GM21786 (cell line): ENCODE measurements around the gene IGFBP7.
"Not testable (repeated sequence)": the region's sequence is repeated elsewhere in the genome, so short reads cannot be mapped to it uniquely, and the experiment has no call there.

ENCODE experiments used
- ATAC-seq: cut with Tn5 transposase; IDR thresholded peaks from one replicate; pipeline ENCODE4 v1.9.1; 2021; ENCODE audit not compliant: unreplicated experiment

IGFBP7 gene

DNA sequence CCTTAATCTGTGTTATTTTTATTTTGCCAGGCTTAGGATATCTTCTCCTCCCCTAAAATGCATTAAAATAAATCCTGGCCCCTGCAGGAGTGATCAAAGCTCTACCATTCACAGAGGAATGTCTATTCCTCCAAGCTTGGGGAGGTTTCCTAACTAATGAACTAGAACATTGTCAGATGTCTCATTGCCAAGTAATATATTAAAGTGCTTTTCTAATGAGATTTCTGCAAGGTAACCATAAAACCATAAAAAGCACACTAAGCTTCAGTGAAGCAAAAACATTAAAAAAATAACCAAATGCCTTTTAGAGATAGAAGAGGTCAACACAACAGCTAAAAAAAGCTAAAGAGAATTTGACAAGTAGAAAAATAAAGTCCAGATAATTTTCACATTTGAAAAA, 34.8 kb downstream of the IGFBP7 start:
- ATAC-seq = no peak

DNA sequence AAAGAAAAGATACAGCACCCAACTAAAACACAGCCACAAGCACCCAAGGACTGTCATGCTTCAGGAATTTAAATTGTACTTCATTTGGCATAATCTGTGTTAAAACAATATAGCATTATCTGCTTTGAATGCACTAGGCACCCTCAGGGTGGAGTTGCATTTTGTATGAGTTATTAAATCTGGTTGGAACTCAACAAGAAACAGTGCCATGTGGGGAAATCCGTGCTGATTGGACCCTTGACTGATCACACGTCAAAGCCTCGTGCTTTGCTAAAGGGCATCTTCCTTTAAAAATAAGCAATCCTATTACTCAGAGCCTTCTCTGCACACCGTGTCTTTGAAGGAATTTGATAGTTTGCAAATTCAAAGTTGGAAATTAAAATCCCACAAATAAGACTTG, 35.4 kb downstream of the IGFBP7 start:
- ATAC-seq = no peak

DNA sequence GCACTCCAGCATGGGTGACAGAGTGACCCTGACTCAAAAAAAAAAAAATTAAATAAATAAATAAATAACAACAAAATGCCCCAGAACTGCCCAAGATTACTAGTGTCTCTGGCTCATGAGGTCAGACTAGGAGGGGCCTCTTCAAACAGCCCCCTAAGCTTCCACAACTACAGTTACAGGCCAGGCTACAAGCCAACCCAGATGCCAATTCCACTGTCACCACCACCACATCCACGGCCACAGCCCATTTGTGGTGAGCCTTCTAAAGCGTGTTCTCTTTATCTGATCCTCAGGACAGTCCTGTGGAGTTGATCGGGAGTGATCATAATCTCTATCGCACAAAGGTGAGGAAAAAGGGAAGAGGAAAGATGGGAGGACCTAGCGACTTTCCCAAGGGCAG, 36.6 kb downstream of the IGFBP7 start:
- ATAC-seq = no peak

DNA sequence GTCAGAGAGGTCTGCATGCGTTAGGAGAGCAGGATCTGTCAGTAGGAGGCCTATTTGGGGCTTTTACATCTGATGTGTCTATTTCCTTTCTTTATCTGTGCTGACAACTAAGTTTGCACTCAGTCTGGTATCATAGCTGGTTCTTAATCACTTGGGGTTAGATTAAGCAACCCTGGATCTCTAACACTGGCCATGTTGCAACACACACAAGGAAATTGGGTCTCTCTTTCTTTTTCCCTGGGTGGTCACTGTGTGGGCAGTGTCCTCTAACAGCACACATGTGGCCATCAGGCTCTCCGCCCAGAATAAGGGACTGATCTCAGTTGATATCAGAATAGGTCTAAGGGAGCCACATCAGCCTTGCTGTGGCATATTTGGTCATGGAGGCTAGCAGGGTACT, 38.9 kb downstream of the IGFBP7 start:
- ATAC-seq = no peak

DNA sequence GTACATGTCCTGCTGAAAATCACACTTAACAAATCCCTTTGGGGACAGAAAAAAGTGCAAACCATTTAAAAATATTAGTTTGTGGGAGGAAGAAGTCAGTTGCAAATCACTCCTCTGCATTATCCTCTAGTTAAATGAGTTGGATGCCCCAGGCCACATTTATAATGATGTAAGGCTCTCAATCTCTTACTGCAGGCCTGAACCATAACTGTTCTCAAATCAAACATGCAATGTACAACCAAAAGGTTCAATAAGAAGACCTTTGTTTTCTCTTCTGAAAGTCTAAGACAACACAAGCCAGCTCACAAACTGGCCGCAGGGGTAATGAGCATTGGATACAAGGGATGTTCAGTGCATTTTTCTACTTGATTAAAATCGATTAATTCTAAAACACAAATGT, 39.7 kb downstream of the IGFBP7 start:
- ATAC-seq = no peak

DNA sequence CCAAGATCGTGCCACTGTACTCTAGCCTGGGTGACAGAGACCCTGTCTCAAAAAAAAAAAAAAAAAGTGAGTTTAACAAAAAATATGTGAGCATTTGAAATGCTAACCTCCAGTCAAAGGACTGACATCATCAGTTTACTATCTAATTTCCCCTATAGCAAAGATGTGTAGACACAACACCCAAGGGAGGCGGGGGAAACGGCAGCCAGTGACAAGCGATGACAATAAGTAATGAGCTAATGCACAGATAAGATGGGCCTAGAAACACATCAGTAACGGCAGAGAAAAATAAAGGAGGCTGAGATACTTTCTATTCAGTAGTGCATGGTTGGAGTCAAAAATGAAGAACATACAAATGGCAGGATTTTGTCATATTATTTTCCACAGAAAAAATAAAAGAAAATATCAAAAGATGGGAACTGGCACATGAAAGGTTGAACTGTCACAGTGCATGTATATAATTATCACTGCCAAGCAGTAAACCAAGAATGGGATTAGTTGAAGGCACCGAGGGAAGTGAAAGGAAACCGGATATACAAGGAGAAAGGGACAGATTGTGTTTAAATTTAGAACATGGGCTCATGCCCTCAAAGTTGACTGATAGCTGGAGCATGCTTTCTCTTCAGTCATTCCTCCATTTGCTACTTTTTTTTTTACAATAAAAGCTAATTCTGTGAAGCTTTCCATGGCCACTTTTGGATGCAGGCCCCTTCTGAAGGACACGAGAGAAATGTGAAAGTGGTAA, 41.8 kb downstream of the IGFBP7 start:
- no peak for ATAC-seq

DNA sequence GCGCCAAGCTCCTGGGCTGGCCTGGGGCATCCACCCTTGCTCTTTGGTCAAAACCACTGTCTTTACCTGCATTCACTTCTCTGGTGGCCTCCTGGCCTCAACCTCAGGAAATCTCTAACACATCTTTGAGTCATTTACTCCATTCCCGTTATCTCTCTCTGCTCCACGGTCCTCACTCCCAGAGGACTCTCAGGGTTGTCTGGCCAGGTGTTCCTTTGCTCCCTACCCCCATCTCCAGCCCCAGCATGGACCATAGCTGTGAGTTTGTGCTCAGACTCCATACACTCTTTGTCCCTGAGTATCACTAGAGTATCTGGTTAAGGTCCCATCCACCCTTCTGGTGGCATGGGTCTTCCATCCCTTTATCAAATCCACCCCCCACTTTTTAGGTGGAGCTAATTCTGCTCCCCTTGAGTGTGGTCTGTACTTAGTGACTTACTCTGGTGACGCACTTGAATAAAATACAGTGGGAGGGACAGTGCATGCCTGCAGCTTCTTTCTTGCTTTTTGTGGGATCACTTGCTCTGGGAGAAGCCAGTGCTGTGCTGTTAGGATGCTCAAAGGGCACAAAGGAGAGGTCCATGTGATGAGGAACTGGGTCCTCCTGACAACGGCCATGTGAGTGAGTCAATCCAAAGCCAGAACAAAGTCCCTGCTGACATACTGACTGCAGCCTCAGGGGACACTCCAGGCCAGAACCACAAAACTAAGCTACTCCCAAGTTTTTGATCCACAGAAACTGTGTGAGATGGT, 44.3 kb downstream of the IGFBP7 start:
- ATAC-seq = no peak

DNA sequence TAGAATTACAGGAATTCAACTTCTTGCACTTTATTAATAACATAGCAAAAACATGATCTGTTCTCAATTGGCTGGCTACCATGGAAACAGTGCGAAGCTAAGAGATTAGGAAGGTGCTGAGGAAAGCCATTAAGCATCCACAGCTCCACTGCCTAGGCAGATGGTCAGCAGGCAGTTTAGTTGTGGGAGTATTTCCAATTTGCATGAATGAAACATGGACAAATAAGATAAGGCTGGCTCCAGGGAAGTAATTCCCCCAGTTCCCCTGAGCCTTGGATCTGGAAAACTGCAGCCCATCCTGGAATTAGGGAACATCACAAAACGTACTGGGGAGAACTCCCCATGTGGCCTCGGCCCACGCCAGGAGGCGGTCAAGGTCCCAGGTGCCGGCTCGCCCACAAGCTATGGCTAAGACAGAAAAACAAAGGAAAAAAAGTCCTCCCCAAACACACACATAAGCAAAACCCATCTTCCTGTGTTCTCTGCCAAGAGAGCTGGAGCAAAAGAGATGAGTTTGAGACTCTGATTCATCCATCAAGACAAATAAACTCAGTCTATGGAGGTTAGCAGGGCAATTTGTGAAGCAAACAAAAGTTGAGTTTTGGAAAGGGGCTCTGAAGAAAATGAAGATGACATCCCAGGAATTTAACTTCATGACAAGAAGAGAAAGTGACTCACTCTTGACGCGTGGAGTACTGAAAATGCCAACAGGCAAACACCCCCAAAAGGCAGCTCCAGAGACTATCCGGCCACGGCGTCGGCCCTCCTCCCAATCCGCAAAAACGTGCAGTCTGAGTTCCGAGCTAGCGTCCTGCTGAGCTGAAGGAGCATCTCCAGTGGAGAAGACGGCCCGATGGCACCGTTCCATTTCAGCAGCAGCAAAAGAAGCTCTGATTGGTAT, 45.1 kb downstream of the IGFBP7 start:
- no peak for ATAC-seq

DNA sequence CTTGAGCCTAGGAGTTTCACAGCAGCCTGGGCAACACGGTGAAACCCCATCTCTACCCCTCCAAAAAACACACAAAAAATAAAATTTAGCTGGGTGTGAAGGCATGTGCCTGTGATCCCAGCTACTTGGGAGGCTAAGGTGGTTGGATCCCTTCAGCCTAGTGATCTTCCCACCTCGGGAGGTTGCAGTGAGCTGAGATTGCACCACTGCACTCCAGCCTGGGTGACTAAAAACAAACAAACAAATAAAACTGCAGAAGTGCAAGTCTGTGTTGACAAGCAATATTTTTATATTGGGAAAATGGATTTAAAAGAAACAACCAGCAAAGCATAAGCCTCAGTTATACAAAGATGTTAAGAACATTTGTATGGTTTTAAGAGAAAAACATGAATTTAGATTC, 46.1 kb downstream of the IGFBP7 start:
- ATAC-seq = no peak

DNA sequence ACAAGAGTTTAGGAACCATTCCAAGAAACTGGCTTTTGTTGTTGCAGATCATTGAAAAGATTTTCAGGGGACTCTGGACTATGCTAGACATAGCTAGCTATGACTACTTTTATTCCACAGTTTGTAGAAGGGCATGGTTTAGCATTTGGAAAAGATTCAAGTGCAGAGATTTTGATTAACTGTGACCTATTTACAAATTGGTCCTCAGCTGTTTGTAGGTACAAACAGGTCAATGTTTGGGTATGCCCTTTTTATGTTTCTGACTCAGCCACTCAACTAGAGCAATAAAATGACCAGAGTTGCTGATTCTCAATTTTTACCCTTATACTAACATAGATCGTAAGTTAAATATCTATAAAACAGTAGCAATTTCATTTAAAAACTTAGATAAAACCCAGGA, 46.7 kb downstream of the IGFBP7 start:
- no peak for ATAC-seq

DNA sequence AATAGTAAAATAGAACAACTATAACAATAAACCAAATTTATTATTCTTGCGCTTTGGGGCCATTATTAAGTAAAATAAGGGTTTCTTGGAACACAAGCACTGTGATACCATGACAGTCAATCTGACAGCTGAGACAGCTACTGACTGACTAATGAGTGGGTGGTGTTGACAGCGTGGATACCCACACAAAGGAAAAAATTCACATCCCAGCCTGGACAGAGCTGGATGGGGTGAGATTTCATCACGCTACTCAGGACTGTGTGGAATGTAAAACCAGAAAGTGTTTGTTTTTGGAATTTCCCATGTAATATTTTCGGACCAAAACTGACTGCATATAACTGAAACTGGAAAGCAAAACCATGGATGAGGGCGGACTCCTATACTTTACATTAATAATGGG, 48.8 kb downstream of the IGFBP7 start:
- ATAC-seq = no peak

DNA sequence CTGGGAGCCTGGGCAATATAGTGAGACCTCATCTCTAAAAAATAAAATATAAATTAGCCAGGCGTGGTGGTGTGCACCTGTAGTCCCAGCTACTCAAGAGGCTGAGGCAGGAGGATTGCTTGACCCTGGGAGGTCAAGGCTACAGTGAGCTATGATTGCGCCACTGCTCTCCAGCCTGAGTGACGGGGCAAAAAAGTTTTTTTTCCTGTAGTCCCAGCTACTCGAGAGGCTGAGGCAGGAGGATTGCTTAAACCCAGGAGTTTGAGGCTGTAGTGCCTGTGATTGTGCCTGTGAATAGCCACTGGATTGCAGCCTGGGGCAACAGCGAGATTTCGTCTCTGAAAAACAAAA, 49.5 kb downstream of the IGFBP7 start:
- ATAC-seq = not testable (repeated sequence)

DNA sequence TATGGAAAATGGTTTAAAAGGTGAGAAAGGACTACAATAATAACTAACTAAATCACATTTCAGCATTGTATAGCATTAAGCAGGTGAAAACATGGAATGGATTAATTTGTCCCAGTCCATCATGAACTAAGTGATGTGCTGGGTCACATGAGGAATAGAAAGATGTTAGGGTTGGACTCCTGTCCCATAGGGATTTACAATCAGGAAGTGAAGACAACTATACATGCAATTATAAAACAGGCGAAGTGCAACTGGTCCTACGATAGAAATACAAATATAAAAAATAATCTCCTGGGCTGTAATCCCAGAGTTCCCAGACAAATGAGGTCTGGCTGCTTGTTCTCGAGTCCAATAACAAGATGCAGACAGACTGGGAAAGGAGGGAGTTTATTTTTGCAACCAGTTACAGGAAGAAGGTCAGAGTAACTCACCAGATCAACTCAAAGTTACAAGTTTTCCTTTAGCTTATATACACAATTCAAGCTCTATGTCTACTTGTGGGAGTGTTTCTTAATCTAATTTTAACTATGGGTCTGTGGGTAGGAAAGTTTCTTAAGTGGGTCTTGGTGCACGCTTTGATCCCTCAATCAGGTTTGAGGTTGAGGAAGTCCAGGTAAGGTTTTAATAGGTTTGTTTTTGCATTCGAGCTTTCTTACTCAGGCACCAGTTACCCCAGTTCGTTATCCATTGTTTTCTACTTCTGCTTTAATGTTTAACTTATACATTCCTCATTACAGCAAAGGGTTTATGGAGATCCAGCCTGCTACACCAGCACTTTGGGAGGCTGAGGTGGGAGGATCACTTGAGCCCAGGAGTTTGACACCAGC, 50.1 kb downstream of the IGFBP7 start:
- no peak for ATAC-seq

DNA sequence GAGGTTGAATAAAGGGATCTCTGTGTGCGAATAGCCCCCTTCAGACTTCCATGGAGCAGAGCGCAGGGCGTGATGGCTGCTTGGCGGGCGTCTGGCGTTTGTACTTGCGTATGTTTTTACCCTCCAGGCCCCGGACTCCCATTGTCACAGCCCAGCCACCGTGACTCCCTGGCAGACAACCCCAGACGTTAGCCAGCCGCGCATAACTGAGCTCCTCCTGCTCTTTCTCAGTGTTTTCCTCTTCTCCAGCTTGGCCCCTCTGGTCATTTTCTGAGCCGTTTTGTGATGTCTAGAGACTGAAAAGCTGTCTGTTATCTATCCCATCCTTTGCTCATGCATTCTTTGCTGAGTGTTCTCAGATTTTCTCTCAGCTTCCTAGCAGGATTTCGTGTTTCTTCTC, 54.3 kb downstream of the IGFBP7 start:
- ATAC-seq = no peak

DNA sequence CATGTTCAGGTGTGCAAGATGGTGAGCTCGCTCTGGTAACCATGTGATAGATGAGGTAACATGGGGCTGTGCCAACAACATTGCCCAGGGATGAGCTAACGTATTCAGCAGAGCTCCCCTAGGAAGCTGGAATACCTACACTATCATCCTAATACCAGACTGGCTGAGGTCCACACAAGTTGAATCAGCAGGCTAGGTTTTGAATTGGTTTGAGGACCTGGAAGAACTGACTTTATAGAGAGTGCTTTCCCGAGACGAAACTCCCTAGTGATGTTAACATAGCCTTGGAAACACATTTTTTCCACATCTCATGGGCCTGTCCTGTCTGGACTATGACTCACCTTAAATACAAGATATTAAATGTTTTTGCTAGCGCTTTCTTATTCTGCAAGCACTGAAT, 56.7 kb downstream of the IGFBP7 start:
- ATAC-seq = no peak

DNA sequence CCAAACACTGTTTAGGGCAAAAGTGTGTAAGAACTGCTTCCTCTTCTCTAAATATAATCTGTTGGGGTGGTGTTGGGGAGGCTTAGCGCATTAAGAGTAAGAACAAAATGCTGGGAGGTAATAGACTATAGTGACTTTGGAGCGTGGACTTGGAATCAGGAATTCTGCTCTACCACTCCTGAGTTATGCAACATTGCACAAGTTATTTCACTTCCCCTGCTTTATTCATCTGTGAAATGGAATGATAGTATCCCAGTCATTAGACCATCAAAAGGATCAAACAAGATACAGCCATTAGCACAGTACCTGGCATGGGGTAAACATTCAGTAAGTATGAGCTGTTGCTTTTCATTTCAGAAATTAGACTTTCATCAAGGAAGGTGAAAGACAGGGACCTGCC, 58.7 kb downstream of the IGFBP7 start:
- ATAC-seq = no peak

DNA sequence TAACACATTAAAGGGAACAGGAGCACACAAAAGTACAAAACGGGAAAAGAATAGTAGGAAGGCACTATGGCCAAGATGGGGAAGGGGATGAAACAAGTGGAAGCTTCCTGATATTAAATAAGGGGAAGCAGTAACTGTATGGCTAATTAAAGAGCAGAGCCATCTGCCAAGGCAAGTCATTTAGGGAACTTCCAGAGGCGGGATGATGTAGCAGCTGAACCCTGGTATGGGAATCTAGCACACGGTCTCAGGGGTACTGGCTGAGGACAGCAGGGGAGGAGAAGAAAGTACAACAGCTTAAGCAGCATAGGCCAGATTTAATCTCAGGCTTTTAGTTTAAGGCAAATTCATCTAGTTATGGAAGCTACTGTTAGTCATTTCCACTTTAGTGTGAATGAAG, 59.1 kb downstream of the IGFBP7 start:
- ATAC-seq = no peak

DNA sequence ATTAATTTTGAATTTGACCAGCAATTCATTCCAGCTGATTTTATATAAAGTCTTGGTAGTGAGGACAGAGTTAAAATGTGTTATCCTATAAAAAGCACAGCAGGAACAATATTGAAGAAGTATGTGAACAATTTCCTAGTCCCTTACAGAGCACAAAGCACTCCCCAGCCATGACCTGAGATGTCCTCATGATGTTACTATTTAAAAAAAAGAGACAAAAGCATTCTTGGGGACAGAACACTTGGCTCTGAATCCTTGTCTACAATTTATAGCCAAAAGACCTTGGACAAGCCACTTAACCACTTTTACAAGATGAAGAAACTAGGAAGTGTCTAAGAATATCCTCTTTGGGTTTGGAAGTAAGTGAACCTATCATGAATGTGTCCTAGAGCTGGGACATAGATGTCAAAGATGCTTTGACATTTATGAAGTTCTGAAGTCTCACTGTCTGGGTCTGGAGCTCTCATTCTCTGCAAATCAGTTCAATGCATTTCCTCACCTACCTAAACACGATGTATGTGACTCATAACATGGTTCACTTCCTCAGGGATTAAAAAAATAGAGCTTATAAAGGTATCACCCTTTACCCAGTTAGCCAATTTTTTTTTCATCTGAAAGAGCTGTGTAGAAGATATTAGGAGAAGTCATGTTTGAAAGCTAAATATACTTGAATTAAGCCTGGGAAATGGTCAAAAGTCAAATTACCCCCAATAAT, 61.4 kb downstream of the IGFBP7 start:
- no peak for ATAC-seq

DNA sequence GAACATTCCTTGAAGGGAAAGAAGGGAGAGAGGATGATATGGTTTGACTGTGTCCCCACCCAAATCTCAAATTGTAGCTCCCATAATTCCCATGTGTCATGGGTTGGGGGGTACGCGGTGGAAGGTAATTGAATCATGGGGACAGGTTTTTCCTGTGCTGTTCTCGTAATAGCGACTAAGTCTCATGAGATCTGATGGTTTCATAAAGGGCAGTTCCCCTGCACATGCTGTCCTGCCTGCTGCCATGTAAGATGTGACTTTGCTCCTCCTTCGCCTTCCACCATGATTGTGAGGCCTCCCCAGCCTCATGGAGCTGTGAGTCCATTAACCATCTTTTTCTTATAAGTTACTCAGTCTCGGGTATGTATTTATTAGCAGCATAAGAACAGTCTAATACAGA, 63.1 kb downstream of the IGFBP7 start:
- not testable (repeated sequence) for ATAC-seq

DNA sequence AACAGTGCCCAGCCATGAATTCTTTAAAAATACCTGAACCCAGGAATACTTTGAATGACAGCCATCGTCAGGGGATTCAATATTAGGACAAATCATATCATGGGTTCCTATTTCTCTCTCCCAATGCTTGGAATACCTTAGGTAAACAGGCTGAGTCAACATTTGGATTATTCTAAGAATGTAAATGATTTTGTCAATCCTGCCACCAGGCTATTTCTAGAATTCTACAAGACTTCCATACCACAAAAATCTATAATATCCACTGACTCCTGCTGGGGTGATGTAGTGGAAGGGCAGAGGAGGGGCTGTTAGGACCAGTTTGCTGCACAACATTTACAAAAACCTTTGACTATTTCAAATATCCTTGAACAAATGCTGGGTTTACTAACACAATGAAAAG, 65.2 kb downstream of the IGFBP7 start:
- ATAC-seq = no peak
